ENCODE data around the gene TGFBI.

TGFBI gene

GRCh38 chr5:136028782-136029742 lies at the start of gene TGFBI:
Gene TGFBI, plus strand, starts transcription at chr5:136028988. Its CDS starts 68 bp downstream, at chr5:136029056.
- peak; percentile 82 for DNase-seq

GRCh38 chr5:135978993-135979392 lies 49.8 kb upstream of the TGFBI start:
- DNase-seq: no peak

GRCh38 chr5:135979510-135979909 lies 49.3 kb upstream of the TGFBI start:
- DNase-seq: no peak

- no peak for DNase-seq
Measured at GRCh38 chr5:135980620-135981019, 48.2 kb upstream of the TGFBI start.

GRCh38 chr5:135985951-135986350 lies 42.8 kb upstream of the TGFBI start:
- DNase-seq: no peak

GRCh38 chr5:135986401-135986800 lies 42.4 kb upstream of the TGFBI start:
- DNase-seq: no peak

GRCh38 chr5:135986891-135987401 lies 41.8 kb upstream of the TGFBI start:
- no peak for DNase-seq

- DNase-seq: no peak
Measured at GRCh38 chr5:135988546-135988945, 40.2 kb upstream of the TGFBI start.

- no peak for DNase-seq
Measured at GRCh38 chr5:135989686-135990085, 39.1 kb upstream of the TGFBI start.

GRCh38 chr5:135990528-135991255 lies 38.1 kb upstream of the TGFBI start:
- DNase-seq: no peak

GRCh38 chr5:135991429-135991828 lies 37.4 kb upstream of the TGFBI start:
- no peak for DNase-seq

GRCh38 chr5:135993335-135993879 lies 35.4 kb upstream of the TGFBI start:
- no peak for DNase-seq

GRCh38 chr5:135993880-135994636 lies 34.7 kb upstream of the TGFBI start:
- no peak for DNase-seq

- no peak for DNase-seq
Measured at GRCh38 chr5:135995976-135996375, 32.8 kb upstream of the TGFBI start.

- DNase-seq: peak; percentile 32
Measured at GRCh38 chr5:135996611-135997010, 32.2 kb upstream of the TGFBI start.

- DNase-seq: no peak
Measured at GRCh38 chr5:135997673-135998335, 31.0 kb upstream of the TGFBI start.

GRCh38 chr5:135998889-135999288 lies 29.9 kb upstream of the TGFBI start:
- no peak for DNase-seq

- peak; percentile 49 for DNase-seq
Measured at GRCh38 chr5:135999406-136000139, 29.2 kb upstream of the TGFBI start.

- DNase-seq: no peak
Measured at GRCh38 chr5:136000147-136000546, 28.6 kb upstream of the TGFBI start.

GRCh38 chr5:136000932-136001331 lies 27.9 kb upstream of the TGFBI start:
- no peak for DNase-seq

- DNase-seq: peak; percentile 81
Measured at GRCh38 chr5:136001466-136001981, 27.3 kb upstream of the TGFBI start.
